Large intestine (tissue), 3 donors: ENCODE results near the gene ATF3. TPM values are rescaled to one million over a fixed set of nuclear protein-coding genes. Genes with fewer than 3 reads are reported as not detected.
A peak's percentile ranks its signal among the peaks of the same experiment; 100 is the strongest.

Experiments
- DNase-seq, 2 donors: peaks; one replicate each; pipeline versions ENCODE4 v3.0.0 to v3.0.0-alpha.2; 2013
- H3K27ac ChIP-seq: one replicate; pipeline ENCODE4 v1.5.1; 2013; ENCODE audit warnings: low read length
- H3K27me3 ChIP-seq: 2 replicates; pipeline ENCODE4 v1.6.1; 2013; ENCODE audit warnings: low read length; ENCODE audit not compliant: control insufficient read depth, insufficient read depth
- H3K36me3 ChIP-seq: 2 replicates; pipeline ENCODE4 v1.6.1; 2013; ENCODE audit warnings: low read length; ENCODE audit not compliant: control insufficient read depth, insufficient read depth
- H3K4me1 ChIP-seq: one replicate; pipeline ENCODE4 v1.6.1; 2013; ENCODE audit warnings: low read length; ENCODE audit not compliant: control insufficient read depth, insufficient read depth
- H3K4me3 ChIP-seq: one replicate; pipeline ENCODE4 v1.5.1; 2013; ENCODE audit warnings: low read length
- H3K9me3 ChIP-seq: one replicate; pipeline ENCODE4 v1.6.1; 2013; ENCODE audit warnings: mild to moderate bottlenecking, low read depth, low read length, moderate library complexity; ENCODE audit not compliant: control insufficient read depth
- WGBS: methylation state at CpG from one replicate; pipeline ENCODE4 v1.1.5; 2013; ENCODE audit warnings: low lambda C conversion rate; ENCODE audit not compliant: insufficient coverage; 5-methylcytosine and 5-hydroxymethylcytosine counted together
- polyA plus RNA-seq: library from polyadenylated mRNA; unstranded; fragments of 120-200 nt; gene quantifications from one replicate; pipeline ENCODE4 v1.2.1, GENCODE V29; 2013

The ATF3 gene
- polyA plus RNA-seq, 1 donor: 71.1 TPM

GRCh38 chr1:212586206-212587015 is 22.1 kb upstream of the ATF3 start:
- DNase-seq: no peak
- Histone ChIP-seq H3K36me3 (no peaks in the 10 kb centered on the region), H3K27ac (no peak overlapping the region), H3K4me3 (no peak overlapping the region), H3K27me3 (peaks cover 10% of the 10 kb centered on the region), H3K4me1 (no peaks in the 10 kb centered on the region), H3K9me3 (no peaks in the 10 kb centered on the region)
- WGBS: no CpG with 5 or more reads among the region's 7 CpGs

DNA sequence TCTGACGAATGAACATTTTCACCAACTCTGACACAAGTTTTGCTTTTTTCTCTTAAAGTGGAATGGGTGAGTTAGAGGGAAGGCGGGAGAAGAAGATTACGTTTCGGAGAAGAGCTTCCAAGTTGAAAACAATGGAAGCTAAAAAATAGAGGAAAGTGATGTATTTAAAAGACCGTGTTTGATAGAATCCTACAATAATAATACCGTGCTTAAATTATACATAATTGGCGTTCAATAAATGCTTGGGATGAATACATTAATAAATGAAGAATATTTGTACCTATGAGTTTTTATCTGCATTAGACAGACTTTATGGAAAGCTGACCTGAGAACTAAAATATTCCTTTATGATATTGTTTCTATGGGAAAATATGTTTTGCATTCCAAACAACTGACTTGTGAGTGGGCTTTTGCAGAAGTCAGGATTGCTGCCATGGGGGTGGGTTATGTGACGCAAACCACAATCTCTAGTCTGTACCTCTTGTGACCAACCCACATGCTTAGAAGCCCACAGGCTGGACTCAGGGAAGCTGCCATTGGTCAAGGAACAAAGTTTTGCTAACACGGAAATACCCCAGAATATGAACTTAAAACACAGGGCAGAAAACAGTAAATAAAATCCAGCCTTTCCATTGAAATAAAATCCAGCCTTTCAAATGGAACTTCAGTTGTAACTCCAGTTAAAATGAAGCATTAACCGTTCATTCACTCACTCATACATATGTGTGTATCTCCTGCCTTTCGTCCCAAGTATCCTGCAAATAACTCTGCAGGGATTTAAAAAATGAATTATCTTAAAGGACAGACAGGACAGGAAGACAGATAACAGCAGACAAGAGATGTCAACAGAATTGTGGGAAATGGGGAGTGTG is 21.3 kb upstream of the ATF3 start:
- peaks cover 10% of the 10 kb centered on the region for H3K27me3 ChIP-seq
- H3K9me3 ChIP-seq: no peaks in the 10 kb centered on the region
- H3K36me3 ChIP-seq: no peaks in the 10 kb centered on the region
- DNase-seq: no peak
- H3K4me1 ChIP-seq: no peaks in the 10 kb centered on the region
- no peak overlapping the region for H3K27ac ChIP-seq
- WGBS: 92% methylated on average over 9 of the region's 11 CpGs
- no peak overlapping the region for H3K4me3 ChIP-seq

- H3K4me1 ChIP-seq: no peaks in the 10 kb centered on the region
- DNase-seq: no peak
- no peak overlapping the region for H3K27ac ChIP-seq
- H3K27me3 ChIP-seq: peaks cover 10% of the 10 kb centered on the region
- H3K9me3 ChIP-seq: no peaks in the 10 kb centered on the region
- no CpG with 5 or more reads among the region's 13 CpGs for WGBS
- no peaks in the 10 kb centered on the region for H3K36me3 ChIP-seq
- no peak overlapping the region for H3K4me3 ChIP-seq
These were observed 20.6 kb upstream of the ATF3 start for GRCh38 chr1:212587888-212588510.

DNA sequence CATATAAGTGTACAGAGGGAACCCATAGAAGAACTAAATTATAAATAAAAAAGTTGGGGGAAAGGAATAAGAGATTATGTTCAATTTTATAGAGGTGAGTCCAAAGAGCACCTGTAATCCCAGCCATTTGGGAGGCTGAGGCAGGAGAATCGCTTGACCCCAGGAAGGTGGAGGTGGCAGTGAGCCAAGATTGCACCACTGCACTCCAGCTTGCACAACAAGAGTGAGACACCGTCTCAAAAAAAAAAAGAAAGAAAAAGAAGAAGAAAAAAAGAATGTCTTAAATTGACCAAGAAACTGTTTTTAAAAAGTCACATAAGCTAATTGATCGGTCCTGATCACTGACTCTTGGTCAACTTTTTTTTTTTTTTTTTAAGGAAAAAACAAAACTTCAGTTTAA is 19.1 kb upstream of the ATF3 start:
- H3K27me3 ChIP-seq: peaks cover 10% of the 10 kb centered on the region

DNA sequence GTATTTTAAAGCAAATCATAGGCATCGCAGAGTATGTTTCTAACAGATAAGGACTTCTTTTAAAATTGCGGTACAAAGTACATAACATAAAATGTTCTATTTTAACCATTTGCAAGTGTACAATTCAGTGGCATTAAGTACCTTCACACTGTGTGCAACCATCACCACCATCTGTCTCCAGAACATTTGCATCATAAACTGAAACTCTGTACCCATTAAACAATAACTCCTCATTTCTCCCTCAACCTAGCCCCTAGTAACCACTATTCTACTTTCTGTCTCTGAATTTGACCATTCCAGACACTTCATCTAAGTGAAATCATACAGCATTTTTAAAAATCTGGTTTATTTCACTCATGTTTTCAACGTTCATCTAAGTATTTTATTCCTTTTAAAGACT is 16.6 kb upstream of the ATF3 start:
- Histone ChIP-seq H3K4me1 (peaks cover 12% of the 10 kb centered on the region), H3K4me3 (no peak overlapping the region), H3K27me3 (peaks cover 8% of the 10 kb centered on the region), H3K27ac (no peak overlapping the region), H3K36me3 (no peaks in the 10 kb centered on the region), H3K9me3 (no peaks in the 10 kb centered on the region)
- no peak for DNase-seq
- 80% methylated on average over 1 of the region's 3 CpGs for WGBS

More for the DNA sequence above, 19.1 kb upstream of the ATF3 start:
- Histone ChIP-seq H3K27ac (no peak overlapping the region), H3K36me3 (no peaks in the 10 kb centered on the region), H3K4me3 (no peak overlapping the region), H3K4me1 (no peaks in the 10 kb centered on the region), H3K9me3 (no peaks in the 10 kb centered on the region)
- DNase-seq: peak in 1 of 2 donors; percentile 24
- WGBS: 70% methylated on average over 3 of the region's 3 CpGs

GRCh38 chr1:212593821-212594251 is 14.7 kb upstream of the ATF3 start:
- peaks cover 17% of the 10 kb centered on the region for H3K4me1 ChIP-seq
- no peak for DNase-seq
- no CpG with 5 or more reads among the region's 3 CpGs for WGBS
- H3K36me3 ChIP-seq: no peaks in the 10 kb centered on the region
- H3K27ac ChIP-seq: no peak overlapping the region
- no peak overlapping the region for H3K4me3 ChIP-seq
- no peaks in the 10 kb centered on the region for H3K9me3 ChIP-seq
- H3K27me3 ChIP-seq: no peaks in the 10 kb centered on the region

GRCh38 chr1:212594640-212595039 is 13.9 kb upstream of the ATF3 start:
- H3K4me3 ChIP-seq: no peak overlapping the region
- H3K36me3 ChIP-seq: no peaks in the 10 kb centered on the region
- no peaks in the 10 kb centered on the region for H3K27me3 ChIP-seq
- H3K27ac ChIP-seq: no peak overlapping the region
- H3K9me3 ChIP-seq: no peaks in the 10 kb centered on the region
- peaks cover 17% of the 10 kb centered on the region for H3K4me1 ChIP-seq
- 100% methylated on average over 1 of the region's 3 CpGs for WGBS
- no peak for DNase-seq

DNA sequence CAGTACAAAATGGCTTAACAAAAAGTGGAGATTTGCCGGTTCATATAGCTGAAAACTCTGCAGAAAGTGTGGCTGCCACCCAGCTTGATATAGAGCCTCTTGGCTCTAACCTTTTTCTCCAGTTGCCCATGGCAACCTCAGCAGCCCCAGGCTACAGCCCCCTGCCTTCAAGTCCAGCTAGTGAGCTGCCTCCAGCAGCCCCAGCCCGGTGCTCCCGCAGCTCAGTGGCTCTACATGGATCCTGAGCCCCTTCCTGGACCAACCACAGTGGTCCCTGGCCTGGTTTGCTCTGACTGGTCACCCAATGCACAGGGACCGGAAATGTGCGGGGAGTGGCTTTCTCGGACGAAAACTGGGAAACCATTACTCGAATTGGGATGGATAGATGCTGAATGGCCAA is 13.3 kb upstream of the ATF3 start:
- Histone ChIP-seq H3K4me1 (peaks cover 17% of the 10 kb centered on the region), H3K27me3 (peaks cover under 1% of the 10 kb centered on the region), H3K9me3 (no peaks in the 10 kb centered on the region), H3K27ac (peak overlapping the region; percentile 80), H3K4me3 (no peak overlapping the region), H3K36me3 (no peaks in the 10 kb centered on the region)
- DNase-seq: no peak
- WGBS: 100% methylated on average over 1 of the region's 8 CpGs

GRCh38 chr1:212595787-212596714 is 12.5 kb upstream of the ATF3 start:
- DNase-seq: peak; percentile 78 to 93
- Histone ChIP-seq H3K4me1 (peaks cover 21% of the 10 kb centered on the region), H3K9me3 (no peaks in the 10 kb centered on the region), H3K4me3 (no peak overlapping the region), H3K27ac (peak overlapping the region; percentile 80), H3K27me3 (peaks cover 4% of the 10 kb centered on the region), H3K36me3 (no peaks in the 10 kb centered on the region)
- 34% methylated on average over 5 of the region's 8 CpGs for WGBS
